NOMO-1 (cell line): Measurements from ENCODE around the gene CADPS2.

Experiments
- DNase-seq, 2 experiments: peaks; one replicate each; lab custom pipeline; 2025; ENCODE audit not compliant: unreplicated experiment in 2 of 2; lab: John Stamatoyannopoulos, UW

Gene CADPS2

GRCh38 chr7:122618585-122619189 is 267.6 kb downstream of the CADPS2 start:
- no peak for DNase-seq

GRCh38 chr7:122616951-122617350 is 269.3 kb downstream of the CADPS2 start:
- DNase-seq = no peak

- no peak for DNase-seq
Measured at GRCh38 chr7:122605929-122606328, 280.3 kb downstream of the CADPS2 start.

- DNase-seq = no peak
Measured at GRCh38 chr7:122604251-122604650, 282.0 kb downstream of the CADPS2 start.

- no peak for DNase-seq
Measured at GRCh38 chr7:122602800-122603199, 283.5 kb downstream of the CADPS2 start.

- no peak for DNase-seq
Measured at GRCh38 chr7:122600630-122601029, 285.6 kb downstream of the CADPS2 start.

- no peak for DNase-seq
Measured at GRCh38 chr7:122600042-122600441, 286.2 kb downstream of the CADPS2 start.

GRCh38 chr7:122597277-122597676 is 289.0 kb downstream of the CADPS2 start:
- DNase-seq = no peak

- no peak for DNase-seq
Measured at GRCh38 chr7:122595885-122596284, 290.4 kb downstream of the CADPS2 start.

- no peak for DNase-seq
Measured at GRCh38 chr7:122588621-122589020, 297.6 kb downstream of the CADPS2 start.

- no peak for DNase-seq
Measured at GRCh38 chr7:122584676-122585251, 301.5 kb downstream of the CADPS2 start.

- no peak for DNase-seq
Measured at GRCh38 chr7:122578350-122578749, 307.9 kb downstream of the CADPS2 start.

GRCh38 chr7:122577449-122578003 is 308.7 kb downstream of the CADPS2 start:
- DNase-seq = no peak

- no peak for DNase-seq
Measured at GRCh38 chr7:122572706-122573105, 313.6 kb downstream of the CADPS2 start.

- DNase-seq = no peak
Measured at GRCh38 chr7:122561326-122561725, 324.9 kb downstream of the CADPS2 start.

- DNase-seq = no peak
Measured at GRCh38 chr7:122556873-122557542, 329.3 kb downstream of the CADPS2 start.

GRCh38 chr7:122556219-122556618 is 330.0 kb downstream of the CADPS2 start:
- no peak for DNase-seq

- no peak for DNase-seq
Measured at GRCh38 chr7:122553761-122554160, 332.5 kb downstream of the CADPS2 start.

GRCh38 chr7:122552769-122553168 is 333.5 kb downstream of the CADPS2 start:
- no peak for DNase-seq

GRCh38 chr7:122550545-122550944 is 335.7 kb downstream of the CADPS2 start:
- no peak for DNase-seq

- DNase-seq = no peak
Measured at GRCh38 chr7:122549578-122549977, 336.7 kb downstream of the CADPS2 start.

- no peak for DNase-seq
Measured at GRCh38 chr7:122546496-122546895, 339.8 kb downstream of the CADPS2 start.
